ENCODE data around the gene ASMTL.

DNA sequence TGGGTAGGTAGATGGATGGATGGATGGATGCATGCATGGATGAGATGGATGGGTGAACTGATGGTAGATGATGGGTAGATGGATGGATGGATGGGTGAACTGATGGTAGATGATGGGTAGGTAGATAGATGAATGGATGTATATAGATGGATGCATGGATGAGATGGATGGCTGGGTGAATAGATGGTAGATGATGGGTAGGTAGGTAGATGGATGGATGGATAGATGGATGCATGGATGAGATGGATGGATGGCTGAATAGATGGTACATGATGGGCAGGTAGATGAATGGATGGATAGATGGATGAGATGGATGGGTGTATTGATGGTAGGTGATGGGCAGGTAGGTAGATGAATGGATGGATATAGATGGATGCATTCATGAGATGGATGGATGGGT is 45.7 kb downstream of the ASMTL start:
- TF ChIP-seq ZNF8 (CRISPR knock-in tag; IDR thresholded peaks at IDR 0.05) (no peak), ISL1 (CRISPR knock-in tag; IDR thresholded peaks at IDR 0.05) (no peak), TSHZ2 (CRISPR knock-in tag; IDR thresholded peaks at IDR 0.05) (no peak), ZFP30 (CRISPR knock-in tag; IDR thresholded peaks at IDR 0.05) (no peak), SNAI2 (CRISPR knock-in tag; IDR thresholded peaks at IDR 0.05) (no peak), ARNTL (CRISPR knock-in tag; IDR thresholded peaks at IDR 0.05; ENCODE audit: borderline replicate concordance, low read depth) (no peak), RARB (CRISPR knock-in tag; IDR thresholded peaks at IDR 0.05) (no peak), BACH2 (CRISPR knock-in tag; IDR thresholded peaks at IDR 0.05; ENCODE audit: borderline replicate concordance) (no peak)
